GM18502 (cell line): Measurements from ENCODE around the gene MALRD1.

ENCODE experiments used
- ATAC-seq: cut with Tn5 transposase; IDR thresholded peaks from one replicate; pipeline ENCODE4 v1.9.1; 2021; ENCODE audit warnings: mild to moderate bottlenecking; ENCODE audit not compliant: unreplicated experiment, poor library complexity

Gene MALRD1

DNA sequence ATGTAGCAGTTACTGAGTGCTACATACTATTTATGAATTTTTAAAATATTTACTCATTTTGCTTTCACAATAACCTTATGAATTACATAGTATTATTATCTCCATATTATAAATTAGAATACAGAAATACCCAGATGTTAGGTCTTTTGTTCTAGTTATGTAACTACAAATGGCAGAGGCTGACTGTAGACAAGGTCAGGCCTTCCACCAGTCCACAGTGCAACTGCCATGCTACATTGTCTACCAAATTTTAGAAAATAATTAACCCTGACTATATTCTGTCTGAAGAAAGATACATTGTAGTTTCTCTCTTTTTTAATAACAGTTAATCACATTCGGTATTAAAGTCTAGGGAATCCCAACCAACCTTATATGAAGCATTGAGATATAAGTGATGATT lies 280.9 kb downstream of the MALRD1 start:
- ATAC-seq, result no peak

DNA sequence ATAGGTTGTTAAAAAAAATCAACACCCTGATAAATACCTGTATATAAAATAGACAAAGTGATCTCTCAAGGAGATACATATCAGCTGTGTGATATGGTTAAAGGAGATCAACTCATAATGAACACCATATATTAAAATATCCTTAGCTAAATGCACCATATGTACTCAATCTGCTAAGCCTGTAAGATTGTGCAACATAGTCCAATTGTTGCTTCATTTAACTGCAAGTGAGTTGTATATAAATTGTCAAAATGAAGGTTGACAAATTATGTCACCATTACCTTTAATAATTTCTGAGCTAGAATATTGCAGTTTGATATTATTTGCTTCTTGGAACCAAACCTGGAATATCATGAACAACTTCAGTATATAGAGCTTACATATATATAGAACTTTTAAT lies 283.7 kb downstream of the MALRD1 start:
- no peak for ATAC-seq

DNA sequence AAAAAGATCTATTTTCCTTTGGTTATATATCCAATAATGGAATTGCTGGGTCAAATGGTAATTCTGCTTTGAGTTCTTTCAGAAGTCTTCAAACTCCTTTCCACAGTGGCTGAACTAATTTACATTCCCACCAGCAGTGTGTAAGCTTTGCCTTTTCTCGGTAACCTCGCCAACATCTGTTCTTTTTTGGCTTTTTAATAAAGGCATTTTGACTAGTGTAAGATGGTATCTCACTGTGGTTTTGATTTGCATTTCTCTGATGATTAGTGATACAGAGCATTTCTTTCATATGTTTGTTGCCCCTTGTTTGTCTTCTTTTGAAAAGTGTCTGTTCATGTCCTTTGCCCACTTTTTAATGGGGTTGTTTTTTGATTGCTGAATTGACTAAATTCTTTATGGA lies 285.0 kb downstream of the MALRD1 start:
- ATAC-seq, result no peak

DNA sequence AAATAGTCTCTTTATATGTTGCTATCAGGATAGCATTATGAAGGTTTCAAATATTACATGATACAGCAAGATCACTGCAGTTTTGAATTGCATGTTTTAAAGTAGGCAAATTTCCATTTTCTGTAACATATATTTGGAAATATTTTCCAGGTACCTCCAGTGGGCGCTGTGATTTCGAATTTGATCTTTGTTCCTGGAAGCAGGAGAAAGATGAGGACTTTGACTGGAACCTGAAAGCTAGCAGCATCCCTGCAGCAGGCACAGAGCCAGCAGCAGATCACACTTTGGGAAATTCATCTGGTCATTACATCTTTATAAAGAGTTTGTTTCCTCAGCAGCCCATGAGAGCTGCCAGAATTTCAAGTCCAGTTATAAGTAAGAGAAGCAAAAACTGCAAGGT lies 299.0 kb downstream of the MALRD1 start:
- no peak for ATAC-seq

DNA sequence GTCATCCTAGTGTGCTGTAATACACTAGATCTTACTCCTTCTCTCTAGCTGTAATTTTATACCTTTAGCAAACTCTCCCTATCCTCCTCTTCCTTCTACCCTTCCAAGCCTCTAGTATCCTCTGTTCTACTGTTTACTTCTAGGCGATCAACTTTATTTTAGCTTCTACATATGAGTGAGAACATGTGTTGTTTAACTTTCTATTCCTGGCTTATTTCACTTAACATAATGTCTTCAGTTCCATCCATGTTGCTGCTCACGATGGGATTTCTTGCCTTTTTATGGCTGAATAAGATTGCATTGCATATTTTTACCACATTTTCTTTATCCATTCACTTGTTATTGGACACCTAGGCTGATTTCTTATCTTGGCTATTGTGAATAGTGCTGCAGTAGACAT lies 318.6 kb downstream of the MALRD1 start:
- ATAC-seq, result no peak

DNA sequence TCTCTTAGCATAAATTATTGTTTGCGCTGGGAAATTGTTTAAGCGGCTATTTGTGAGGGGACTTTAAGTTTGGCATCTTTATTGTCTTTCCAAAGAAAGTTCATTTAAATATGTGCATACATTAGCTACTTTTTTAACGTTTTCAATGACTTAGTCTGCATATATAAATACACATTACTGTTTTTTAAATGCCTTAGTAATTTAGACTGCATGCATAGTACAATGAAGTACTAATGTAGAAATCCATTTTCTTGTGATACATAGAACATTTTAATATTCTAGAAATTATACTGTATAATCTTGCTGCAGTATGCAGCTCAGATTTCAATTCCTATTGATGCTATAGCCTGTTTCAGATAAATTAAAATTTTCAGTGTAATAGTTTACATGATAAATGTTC lies 325.4 kb downstream of the MALRD1 start:
- ATAC-seq, result no peak

DNA sequence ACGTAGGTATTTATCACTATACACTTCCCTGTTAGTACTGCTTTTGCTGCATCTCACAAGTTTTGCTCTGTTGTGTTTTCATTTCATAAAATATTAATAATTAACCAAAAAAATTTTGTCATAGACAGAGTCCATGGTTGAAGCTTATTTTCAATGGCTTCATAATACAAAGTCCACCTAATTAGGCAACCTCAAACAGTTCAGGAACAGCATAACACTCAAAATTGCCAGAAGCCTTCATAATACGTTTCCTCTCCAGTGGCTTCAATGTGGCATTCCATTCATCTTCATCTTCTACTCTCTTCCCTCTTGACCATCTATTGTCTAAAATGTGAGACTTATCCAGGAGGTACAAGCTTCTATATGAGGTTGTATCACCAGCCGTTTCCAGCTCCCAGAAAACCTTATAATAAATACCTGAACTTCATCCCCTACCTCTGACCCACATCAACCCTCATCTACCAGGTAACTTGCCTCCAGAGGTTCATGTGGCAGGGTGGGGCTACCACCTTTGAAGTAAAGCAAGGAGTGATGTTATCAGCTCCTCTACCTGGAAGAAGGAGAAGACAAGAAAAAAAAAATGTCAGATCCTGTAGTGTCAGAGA lies 337.3 kb downstream of the MALRD1 start:
- no peak for ATAC-seq

DNA sequence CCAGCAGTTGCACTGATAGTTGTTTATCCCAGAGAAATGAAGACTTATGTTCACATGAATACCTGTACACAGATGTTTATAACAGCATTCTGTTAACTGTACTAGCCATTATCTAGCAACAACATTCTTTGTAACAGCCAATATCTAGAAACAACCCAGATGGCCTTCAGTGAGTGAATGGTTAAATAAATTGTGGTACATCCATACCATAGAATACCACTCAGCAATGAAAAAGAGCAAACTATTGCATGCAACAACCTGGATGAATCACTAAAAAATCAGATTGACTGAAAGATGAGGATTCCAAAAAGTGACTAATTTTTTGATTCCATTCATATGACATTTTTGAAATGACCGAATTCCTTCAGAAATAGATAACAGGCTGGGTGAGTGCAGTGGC lies 360.3 kb downstream of the MALRD1 start:
- no peak for ATAC-seq

DNA sequence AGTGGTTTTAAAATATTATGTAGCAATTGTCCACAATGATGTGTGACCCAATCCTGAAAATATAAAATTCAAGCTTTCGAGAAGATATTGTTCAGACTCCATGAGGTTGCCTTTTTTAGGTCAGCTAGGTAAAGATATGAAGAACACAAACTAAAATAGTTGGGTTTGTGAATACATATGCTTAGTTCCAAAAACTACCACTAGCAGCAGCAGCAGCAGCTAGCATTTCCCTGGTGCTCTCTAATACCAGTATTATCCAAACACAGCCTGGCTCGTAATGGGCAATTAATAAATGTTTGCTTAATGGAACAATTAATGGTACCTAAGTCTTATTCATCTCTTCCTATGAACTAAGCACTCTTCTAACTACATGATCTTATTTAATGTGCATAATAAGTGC lies 362.5 kb downstream of the MALRD1 start:
- no peak for ATAC-seq

DNA sequence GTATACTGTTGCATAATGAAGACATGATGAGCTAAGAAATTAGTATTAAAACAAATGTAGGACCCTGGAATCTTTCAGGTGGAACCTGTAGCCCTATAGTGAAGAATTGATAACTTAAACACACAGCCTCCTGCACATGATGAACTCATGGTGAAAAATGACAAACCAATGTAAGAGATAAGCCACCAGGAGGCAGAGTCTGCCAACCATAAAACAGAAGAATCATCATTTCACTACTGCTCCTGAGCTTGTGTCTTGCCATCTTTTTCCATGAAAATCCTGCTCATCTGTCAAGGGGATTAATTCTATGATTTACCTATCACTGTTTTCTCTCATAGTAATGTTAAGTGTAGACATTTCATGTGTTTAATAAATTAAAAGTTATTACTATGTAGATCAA lies 363.9 kb downstream of the MALRD1 start:
- no peak for ATAC-seq

DNA sequence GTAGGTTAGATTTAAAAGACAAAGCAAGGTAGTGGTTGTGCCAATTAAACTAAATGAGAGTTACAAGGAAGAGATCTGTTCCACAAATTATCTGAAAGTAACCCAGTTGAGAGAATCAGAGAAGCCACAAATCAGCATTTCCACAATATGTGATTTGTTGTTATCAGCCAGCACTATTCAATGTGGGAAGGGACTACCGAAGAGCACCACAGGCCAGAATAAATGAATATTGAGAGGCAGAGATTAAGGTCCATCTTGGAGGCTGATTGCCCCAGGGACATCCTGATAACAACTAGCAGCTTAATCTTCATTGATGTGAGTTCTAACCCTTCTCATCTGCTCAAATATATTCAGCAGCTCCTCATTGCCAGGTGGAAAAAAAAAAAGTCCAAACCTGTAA lies 367.6 kb downstream of the MALRD1 start:
- no peak for ATAC-seq

DNA sequence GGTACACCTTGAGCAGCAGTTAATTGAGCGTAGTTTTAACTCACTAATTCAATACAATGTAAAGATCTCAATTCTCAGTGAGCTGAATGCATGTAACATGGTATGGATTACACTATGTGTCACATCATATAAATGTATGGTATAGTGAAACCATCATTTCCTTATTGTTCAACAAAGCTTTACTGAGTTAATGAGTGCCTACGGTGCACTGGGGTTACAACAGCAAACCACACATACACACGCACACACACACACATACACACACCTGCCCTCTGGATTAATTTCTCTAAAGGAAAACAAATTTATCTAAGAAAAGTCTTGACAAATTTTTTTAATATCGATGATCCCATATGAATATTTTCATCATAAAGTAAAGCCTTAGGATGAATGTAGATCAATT lies 369.1 kb downstream of the MALRD1 start:
- ATAC-seq, result no peak

DNA sequence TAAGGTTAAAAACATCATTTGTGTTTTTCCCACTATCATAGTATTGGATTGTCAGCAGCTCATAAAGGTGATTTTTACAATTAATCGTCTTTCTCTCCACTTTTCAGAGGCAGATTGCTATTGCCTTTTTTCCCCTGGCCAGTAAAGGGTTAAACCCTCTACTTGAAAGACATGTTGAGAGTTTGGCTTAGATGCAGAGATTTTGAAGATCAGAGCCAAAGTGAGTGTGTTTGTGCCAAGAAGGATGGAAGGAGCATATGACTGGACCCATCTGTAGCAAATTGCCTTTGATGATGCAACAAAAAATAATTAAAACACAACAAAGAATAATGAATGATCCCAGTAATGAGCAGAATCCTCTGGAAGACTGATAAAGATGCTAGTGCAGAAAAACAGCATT lies 373.1 kb downstream of the MALRD1 start:
- no peak for ATAC-seq

DNA sequence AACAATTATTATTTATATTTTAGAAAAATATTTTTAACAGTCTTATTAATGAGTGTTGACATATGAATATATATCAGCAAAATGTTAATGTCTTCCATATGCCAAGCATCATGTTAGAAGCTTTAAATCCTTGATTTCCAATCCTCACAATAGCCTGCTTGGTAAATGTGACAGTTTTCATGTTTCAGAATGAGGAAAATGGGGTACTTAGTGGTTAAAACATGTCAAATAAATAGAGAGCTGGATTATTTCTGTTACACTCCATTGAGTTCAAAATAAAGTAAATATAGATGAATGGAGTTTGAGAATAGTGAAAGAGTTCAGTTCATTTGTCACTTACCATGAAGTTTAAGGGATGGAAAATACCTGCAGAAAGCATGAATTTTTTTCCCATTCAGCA lies 377.4 kb downstream of the MALRD1 start:
- ATAC-seq, result no peak

DNA sequence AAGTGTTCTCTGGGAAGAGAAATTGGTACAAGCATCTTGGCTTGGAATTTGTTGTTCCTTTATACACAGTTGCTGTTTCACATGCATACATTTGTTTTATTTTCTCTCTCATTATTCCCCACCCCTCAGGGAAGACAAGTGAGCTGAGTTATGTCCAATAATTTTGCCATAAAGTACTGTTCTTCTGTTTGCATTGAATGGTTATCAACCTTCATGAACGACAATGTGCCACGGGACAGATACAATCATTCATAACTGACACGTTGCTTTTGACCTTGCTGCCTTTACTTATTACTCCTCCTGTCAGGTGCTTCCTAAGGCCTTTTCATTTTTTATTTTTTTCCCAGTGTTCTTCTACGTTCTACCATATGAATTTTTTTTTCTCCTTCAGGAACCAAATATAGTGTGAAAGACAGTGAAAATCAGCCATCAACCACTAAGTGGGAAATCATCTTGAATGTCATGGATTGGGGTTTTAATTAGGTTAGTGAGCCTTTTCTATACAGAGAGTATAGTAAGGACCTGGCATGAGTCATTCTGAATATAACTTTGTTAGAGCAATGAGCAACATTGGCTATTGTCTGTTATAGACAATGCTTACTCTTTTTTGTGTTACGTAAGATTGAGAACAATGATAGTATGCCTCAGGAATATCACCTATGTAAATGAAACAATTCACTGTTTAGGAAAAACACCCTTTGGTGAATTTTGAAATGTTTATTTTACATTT lies 383.2 kb downstream of the MALRD1 start:
- no peak for ATAC-seq

DNA sequence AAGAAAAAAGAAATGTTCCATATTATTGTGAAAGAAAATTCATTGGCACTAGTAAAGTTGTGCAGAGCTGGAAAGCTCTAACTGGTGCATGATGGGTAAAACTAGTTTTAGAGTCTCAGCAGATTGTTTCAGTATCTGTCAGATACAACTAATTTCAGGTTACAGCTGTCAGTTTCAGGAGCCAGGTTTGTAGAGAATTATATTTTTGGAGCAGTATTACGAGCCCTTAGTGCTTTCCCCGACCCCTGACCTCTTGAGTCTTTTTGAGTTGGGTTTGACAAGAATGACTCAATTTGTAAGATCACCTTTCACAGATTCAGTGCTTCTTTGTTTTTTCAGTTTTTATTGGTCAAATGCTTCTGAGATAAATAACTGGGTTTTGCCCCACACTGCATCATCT lies 401.3 kb downstream of the MALRD1 start:
- ATAC-seq, result no peak

DNA sequence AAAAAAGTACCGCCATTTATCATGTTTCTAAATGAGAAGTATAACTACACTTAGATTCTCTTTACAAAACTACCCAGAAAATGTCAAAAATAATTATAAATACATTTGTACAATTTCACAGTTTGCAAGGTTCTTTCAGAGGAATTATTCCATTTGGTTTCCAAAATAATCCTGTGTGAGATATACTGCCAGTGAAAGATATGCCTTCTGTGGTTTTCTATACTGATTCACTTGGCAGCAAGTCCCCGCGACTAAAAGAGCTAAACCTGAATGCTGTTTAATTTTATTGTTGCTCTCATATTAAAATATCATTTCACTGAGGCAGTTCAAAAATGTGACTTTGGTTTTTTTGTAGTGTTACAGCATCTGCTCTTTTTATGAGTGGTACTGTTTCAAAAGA lies 402.8 kb downstream of the MALRD1 start:
- no peak for ATAC-seq

DNA sequence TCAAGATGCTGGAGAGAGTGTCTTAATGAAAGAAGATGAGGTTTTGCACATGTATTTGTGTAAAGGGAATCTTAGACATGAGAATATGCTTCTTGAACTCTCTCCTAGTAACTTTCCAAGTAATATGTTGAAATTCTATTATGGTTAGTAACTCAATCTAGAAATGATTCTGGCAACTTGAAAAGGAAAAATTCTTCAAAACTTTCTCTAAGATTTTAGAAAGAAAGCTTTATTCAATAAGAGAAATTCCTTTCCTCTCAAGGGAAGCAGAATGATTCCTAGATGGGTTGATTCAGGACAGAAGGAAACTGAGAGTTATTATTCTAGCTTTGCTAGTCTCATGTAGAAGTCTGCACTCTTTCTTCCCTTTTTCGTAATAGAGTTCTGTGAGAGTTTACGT lies 403.3 kb downstream of the MALRD1 start:
- no peak for ATAC-seq

DNA sequence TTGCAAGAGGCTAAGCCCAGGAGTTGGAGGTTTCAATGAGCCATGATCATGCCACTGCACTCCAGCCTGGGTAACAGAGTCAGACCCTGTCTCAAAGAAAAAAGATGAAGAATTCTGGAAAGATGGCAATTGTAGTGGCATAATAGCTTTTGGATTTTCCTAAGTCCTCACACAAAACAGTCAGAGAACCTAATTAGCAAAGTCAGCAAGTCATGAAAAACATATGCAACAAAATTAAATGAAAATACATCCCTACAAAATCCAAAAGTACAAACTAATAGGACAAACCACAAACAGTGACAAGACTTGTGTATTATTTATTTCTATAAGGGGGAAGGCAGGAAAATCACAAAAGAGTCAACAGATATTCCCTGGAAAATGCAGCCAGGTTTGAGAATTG lies 405.4 kb downstream of the MALRD1 start:
- no peak for ATAC-seq

DNA sequence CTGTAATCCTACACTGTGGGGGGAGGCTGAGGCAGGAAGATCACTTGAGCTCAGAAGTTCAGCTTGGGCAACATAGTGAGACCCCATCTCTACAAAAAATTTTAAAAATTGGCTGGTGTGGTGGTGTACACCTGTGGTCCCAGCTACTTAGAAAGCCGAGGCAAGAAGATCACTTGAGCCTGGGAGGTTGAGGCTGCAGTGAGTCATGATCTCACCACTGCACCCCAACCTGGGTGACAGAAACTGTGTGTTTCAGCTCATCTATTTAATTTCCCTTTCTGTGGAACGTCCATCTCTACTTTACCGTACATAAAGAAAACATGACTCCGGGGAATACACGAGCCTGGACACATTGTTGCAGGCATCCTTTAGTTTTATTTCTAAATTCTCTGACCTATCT lies 413.0 kb downstream of the MALRD1 start:
- no peak for ATAC-seq

DNA sequence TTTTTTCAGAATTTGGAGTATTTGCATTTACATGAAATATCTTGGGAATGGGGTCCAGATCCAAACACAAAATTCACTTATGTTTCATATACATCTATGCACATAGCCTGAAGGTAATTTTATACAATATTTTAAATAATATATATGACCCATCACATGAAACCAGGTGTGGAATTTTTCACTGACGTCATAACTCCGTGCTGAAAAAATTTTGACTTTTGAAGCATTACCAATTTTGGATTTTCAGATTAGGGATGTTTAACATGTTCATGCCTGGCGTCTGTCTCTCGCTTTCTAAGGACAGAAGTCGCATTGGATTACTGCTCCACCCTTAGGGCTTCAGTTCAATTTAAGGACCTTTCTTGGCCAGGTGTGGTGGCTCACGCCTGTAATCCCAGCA lies 418.1 kb downstream of the MALRD1 start:
- no peak for ATAC-seq

DNA sequence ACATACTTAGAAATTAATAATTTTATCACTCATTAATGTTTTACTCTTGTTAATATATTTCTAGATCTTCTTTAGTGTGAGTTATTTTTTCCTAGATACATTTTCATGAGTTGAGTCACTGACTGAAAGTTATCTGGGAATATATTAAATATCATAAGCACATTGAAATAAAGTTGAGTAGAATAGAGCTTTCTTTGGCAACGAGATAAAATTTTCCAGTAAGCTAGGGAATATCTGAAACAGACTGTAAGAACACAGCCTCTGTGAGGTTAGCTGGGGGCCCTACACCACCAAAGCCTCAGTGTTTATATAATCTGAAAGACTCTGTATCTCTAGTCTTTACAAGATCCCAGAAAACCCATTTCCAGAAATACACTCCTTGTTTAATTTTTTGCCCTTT lies 419.8 kb downstream of the MALRD1 start:
- no peak for ATAC-seq
